GM13977 (cell line): ENCODE measurements around the gene BIRC6.

Experiments
- DNase-seq: peaks from one replicate; pipeline ENCODE4 v3.0.0; 2012; ENCODE audit warnings: low spot score
- in situ Hi-C: fragments of 300-500 bp; cut with MboI; formaldehyde crosslinking; loops from one replicate; pipeline ENCODE4 v1.12.0; 2022; ENCODE audit warnings: low sequenced_read_pairs, low pct_unique_long_range_greater_than_20kb, mixed read lengths, inconsistent platforms; ENCODE audit not compliant: unreplicated experiment
- TF ChIP-seq, protein P1 (sequence below): IDR thresholded peaks from 2 replicates; pipeline ENCODE4 v1.5.1; 2012; ENCODE audit warnings: mild to moderate bottlenecking, control low read depth; ENCODE audit not compliant: insufficient read depth; ENCODE audit errors: extremely low read depth, missing control alignments

BIRC6 gene

DNA sequence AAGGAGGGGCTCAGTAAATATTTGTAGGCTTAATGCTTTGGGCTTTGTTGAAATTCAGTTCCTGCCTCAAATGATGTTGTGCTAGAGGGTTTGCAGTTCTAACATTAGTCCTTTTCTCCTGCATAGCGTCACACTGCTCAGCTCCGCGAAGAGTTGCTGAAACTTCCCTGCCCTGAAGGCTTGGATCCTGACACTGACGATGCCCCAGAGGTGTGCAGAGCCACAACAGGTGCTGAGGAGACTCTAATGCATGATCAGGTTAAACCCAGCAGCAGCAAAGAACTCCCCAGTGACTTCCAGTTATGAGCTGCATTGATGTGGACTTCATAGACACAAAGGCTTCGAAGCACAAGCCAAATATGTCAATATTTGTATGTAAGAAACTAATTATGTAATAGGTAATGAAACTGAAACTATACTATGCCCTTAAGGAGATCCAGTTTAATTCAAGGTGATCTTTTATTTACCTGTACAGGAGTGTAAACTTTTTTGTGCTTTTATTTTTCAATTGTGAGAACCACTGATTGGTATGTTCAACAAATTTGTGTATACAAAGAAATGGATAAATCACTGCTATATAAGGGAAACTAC, 260.9 kb downstream of the BIRC6 start:
- no peak for DNase-seq
- TF ChIP-seq, protein P1, sequence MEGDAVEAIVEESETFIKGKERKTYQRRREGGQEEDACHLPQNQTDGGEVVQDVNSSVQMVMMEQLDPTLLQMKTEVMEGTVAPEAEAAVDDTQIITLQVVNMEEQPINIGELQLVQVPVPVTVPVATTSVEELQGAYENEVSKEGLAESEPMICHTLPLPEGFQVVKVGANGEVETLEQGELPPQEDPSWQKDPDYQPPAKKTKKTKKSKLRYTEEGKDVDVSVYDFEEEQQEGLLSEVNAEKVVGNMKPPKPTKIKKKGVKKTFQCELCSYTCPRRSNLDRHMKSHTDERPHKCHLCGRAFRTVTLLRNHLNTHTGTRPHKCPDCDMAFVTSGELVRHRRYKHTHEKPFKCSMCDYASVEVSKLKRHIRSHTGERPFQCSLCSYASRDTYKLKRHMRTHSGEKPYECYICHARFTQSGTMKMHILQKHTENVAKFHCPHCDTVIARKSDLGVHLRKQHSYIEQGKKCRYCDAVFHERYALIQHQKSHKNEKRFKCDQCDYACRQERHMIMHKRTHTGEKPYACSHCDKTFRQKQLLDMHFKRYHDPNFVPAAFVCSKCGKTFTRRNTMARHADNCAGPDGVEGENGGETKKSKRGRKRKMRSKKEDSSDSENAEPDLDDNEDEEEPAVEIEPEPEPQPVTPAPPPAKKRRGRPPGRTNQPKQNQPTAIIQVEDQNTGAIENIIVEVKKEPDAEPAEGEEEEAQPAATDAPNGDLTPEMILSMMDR: no peak
- in situ Hi-C loops: no loop called here

DNA sequence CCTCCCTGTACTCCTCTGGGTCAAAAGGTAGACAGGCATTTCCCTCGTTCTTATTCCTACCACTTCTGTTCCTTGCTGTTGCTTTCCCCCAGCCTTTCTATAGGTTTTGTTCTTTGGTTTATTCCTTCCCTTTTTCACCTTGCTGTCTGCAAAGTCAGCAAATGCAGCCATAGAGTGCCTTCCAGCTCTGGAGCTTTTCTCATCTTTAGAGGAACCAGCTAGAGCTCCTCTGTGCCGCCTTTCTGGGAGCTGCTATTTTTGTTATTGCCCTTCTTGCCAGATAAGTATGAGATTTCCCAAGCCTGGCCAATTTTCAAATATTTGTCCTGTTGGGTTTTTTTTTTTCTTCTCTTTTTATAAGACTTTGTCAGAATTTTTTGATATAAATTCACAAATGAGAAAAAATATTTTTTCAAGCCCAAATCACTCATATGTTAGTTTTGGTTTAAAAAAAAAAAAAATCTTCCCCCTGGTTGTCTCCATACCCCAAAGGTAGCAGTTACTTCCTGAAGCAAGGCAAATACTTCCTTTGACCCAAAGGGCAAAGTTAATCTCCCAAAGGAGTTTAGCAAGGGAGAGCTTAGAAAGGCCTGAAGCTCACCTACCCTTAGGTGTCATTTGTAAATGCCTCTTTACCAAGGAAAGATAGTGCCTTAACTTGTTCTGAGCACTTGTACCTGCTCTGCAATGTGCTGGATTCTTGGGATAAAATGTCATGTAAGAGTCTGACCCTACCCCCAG, 265.9 kb downstream of the BIRC6 start:
- TF ChIP-seq, protein P1: no peak
- no peak for DNase-seq
- in situ Hi-C loops: no loop called here

DNA sequence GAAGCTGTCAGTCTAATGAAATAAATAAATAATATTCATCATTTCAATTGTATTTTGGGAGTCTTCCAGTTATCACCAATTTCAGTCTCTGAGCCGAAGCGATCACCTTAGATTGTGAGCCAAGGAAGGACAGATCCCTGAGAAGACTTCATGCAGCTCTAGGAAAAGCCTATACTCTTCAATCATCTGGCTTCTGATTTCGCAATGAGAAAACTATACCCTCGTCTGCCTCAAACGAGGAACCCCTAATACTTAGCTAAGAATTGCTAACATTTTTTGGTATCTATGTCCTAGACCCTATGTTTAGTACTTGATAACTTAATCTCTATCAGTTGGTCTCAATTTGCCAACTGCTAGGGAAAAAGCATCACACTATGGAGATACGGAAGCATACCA, 266.5 kb downstream of the BIRC6 start:
- TF ChIP-seq, protein P1: no peak
- no peak for DNase-seq
- in situ Hi-C loops: no loop called here

DNA sequence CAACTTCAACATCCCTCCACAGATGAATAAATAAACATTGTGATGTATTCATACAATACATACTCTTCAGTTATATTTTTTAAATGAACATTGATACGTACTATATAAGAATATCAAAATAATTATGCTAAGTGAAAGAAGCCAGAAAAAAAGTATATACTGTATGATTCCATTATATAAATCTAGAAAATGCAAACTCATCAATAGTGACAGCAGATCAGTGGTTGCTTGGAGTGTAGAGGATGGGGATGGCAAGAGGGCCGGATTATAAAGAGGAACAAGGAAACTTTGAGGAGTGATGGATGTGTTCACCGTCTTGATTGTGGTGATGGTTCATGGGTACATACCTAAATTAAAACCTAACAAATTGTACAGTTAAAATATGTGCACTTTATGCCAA, 268.0 kb downstream of the BIRC6 start:
- TF ChIP-seq, protein P1: no peak
- in situ Hi-C loops: loop anchor here (25.0 kb wide), 1 partner anchor 88 kb away; no protein-coding TSS in a partner anchor
- no peak for DNase-seq

DNA sequence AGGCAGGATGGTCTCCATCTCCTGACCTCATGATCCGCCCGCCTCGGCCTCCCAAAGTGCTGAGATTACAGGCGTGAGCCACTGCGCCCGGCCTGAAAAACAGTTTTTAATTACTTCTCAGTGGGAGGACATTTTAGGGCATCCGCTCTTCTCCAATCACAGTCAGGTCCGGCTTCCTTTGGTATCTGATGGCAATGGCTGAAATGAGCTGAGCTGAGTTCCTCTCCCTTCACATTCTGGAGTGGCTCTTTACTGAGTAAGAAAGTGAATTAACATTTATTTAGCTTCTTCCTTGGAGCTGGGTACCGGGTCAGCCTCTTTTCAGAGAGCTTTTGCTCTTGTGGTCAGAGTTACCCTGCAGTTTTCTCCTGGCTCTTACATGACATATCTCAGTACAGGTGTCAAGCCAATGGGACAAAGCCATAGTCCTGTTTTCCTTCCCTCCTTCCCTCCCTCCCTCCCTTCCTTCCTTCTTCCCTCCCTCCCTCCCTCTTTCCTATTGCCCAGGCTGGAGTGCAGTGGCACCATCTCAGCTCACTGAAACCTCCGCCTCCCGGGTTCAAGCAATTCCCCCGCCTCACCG, 269.9 kb downstream of the BIRC6 start:
- TF ChIP-seq, protein P1: no peak
- in situ Hi-C loops: loop anchor here (25.0 kb wide), 1 partner anchor 89 kb away; no protein-coding TSS in a partner anchor
- DNase-seq: no peak

DNA sequence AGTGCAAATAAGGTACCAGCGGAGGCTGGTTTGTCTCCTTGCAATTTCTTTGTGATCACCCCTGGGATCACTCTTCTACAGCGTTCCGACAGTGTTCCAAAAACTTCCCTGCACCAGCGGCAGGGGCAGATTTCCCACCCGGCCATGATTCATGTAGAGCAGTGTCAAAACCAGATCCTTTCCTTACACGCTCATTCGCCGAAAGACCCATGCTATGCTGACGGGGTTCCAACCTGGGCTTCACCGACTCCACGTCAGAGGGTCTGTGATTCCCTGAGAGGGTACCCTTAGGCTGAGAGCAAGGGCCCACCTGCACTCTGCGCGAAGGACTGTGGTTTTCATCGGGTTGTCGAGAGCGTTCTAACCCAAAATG, 270.6 kb downstream of the BIRC6 start:
- in situ Hi-C loops: loop anchor here (25.0 kb wide), 1 partner anchor 90 kb away; no protein-coding TSS in a partner anchor
- TF ChIP-seq, protein P1: no peak
- DNase-seq: no peak
